HG03139 (cell line): ENCODE measurements around the gene SLC9A2.

ENCODE experiments used
- ATAC-seq: cut with Tn5 transposase; IDR thresholded peaks from one replicate; pipeline ENCODE4 v1.9.1; 2021; ENCODE audit not compliant: unreplicated experiment

The SLC9A2 gene

GRCh38 chr2:102618452-102619413 is 620 bp upstream of the SLC9A2 start:
- no peak for ATAC-seq

GRCh38 chr2:102620332-102620731 is 979 bp downstream of the SLC9A2 start:
- ATAC-seq, result no peak

- ATAC-seq, result no peak
Measured at GRCh38 chr2:102621630-102622029, 2.3 kb downstream of the SLC9A2 start.

- ATAC-seq, result no peak
Measured at GRCh38 chr2:102622646-102623045, 3.3 kb downstream of the SLC9A2 start.

- ATAC-seq, result no peak
Measured at GRCh38 chr2:102630458-102630857, 11.1 kb downstream of the SLC9A2 start.

- ATAC-seq, result no peak
Measured at GRCh38 chr2:102632380-102633175, 13.2 kb downstream of the SLC9A2 start.

- no peak for ATAC-seq
Measured at GRCh38 chr2:102634831-102635241, 15.5 kb downstream of the SLC9A2 start.

- ATAC-seq, result no peak
Measured at GRCh38 chr2:102635317-102635716, 16.0 kb downstream of the SLC9A2 start.

GRCh38 chr2:102636283-102636907 is 17.0 kb downstream of the SLC9A2 start:
- no peak for ATAC-seq

GRCh38 chr2:102637358-102637757 is 18.0 kb downstream of the SLC9A2 start:
- ATAC-seq, result no peak

GRCh38 chr2:102639429-102639828 is 20.1 kb downstream of the SLC9A2 start:
- ATAC-seq, result no peak

GRCh38 chr2:102652126-102652525 is 32.8 kb downstream of the SLC9A2 start:
- no peak for ATAC-seq

- no peak for ATAC-seq
Measured at GRCh38 chr2:102657770-102658169, 38.4 kb downstream of the SLC9A2 start.

GRCh38 chr2:102660070-102660469 is 40.7 kb downstream of the SLC9A2 start:
- no peak for ATAC-seq

- no peak for ATAC-seq
Measured at GRCh38 chr2:102660574-102660973, 41.2 kb downstream of the SLC9A2 start.

GRCh38 chr2:102661846-102662245 is 42.5 kb downstream of the SLC9A2 start:
- ATAC-seq, result no peak

GRCh38 chr2:102662833-102663232 is 43.5 kb downstream of the SLC9A2 start:
- ATAC-seq, result no peak

- ATAC-seq, result no peak
Measured at GRCh38 chr2:102663381-102663780, 44.0 kb downstream of the SLC9A2 start.

GRCh38 chr2:102664471-102664909 is 45.1 kb downstream of the SLC9A2 start:
- peak; percentile 45 for ATAC-seq

GRCh38 chr2:102667072-102667471 is 47.7 kb downstream of the SLC9A2 start:
- no peak for ATAC-seq

GRCh38 chr2:102668171-102668570 is 48.8 kb downstream of the SLC9A2 start:
- no peak for ATAC-seq
